Breast epithelium (tissue), 4 donors: ENCODE results near the gene CENPQ. TPM values are rescaled to one million over a fixed set of nuclear protein-coding genes. Genes with fewer than 3 reads are reported as not detected.

Experiments used
- DNase-seq, 2 donors: peaks; one replicate each; pipeline ENCODE4 v3.0.0-alpha.2; 2019; ENCODE audit warnings: low spot score in 2 of 2
- H3K27ac ChIP-seq, 2 donors: fragments of 200-600 bp; sonication (generic) in 1 of 2; one replicate each; pipeline ENCODE4 v1.5.1; 2016 to 2019; ENCODE audit warnings: mild to moderate bottlenecking in 1 of 2
- H3K27me3 ChIP-seq, 2 donors: fragments of 200-600 bp; sonication (generic) in 1 of 2; one replicate each; pipeline versions ENCODE4 v1.5.1 to v1.6.0; 2017 to 2019; ENCODE audit warnings: control low read depth in 1 of 2, mild to moderate bottlenecking in 1 of 2
- H3K36me3 ChIP-seq: fragments of 200-600 bp; one replicate; pipeline ENCODE4 v1.5.1; 2019
- H3K4me1 ChIP-seq, 2 donors: fragments of 200-600 bp; sonication (generic); one replicate each; pipeline ENCODE4 v1.5.1; 2016 to 2019; ENCODE audit warnings: control low read depth in 1 of 2
- H3K4me3 ChIP-seq, 3 donors: fragments of 200-600 bp; sonication (generic); 1 replicate in 2 of 3; 2 replicates in 1 of 3; pipeline ENCODE4 v1.5.1; 2016 to 2019; ENCODE audit warnings: mild to moderate bottlenecking in 3 of 3, moderate library complexity in 2 of 3
- H3K9me3 ChIP-seq, 2 donors: fragments of 200-600 bp; sonication (generic) in 1 of 2; one replicate each; pipeline ENCODE4 v1.5.1; 2016 to 2019; ENCODE audit warnings: control low read depth in 1 of 2
- CTCF ChIP-seq, 3 donors: fragments of 450-650 bp; IDR thresholded peaks; one replicate each; pipeline ENCODE4 v1.5.1; 2016 to 2017; ENCODE audit warnings: antibody characterized with exemption in 3 of 3, mild to moderate bottlenecking in 3 of 3, moderate library complexity in 3 of 3
- POLR2A ChIP-seq: fragments of 450-650 bp; IDR thresholded peaks from one replicate; pipeline ENCODE4 v1.6.1; 2016; ENCODE audit warnings: antibody characterized with exemption, mild to moderate bottlenecking, moderate library complexity
- POLR2AphosphoS5 ChIP-seq, 3 donors: sonication (generic); formaldehyde crosslinking; IDR thresholded peaks; one replicate each; pipeline ENCODE4 v1.6.1; 2017; ENCODE audit warnings: antibody characterized with exemption in 3 of 3
- intact Hi-C: fragments of 100-400 bp; cut with DNase I; formaldehyde crosslinking; loops from one replicate; pipeline ENCODE4 v1.15.1; 2023; ENCODE audit warnings: low total_unique reads
- total RNA-seq, 3 donors: library from RNA; depleted of rRNA; stranded (reverse); fragments of >200 nt; gene quantifications; one replicate each; pipeline ENCODE4 v1.1.0, GENCODE V29; 2016

The CENPQ gene
- total RNA-seq, 3 donors from 2014 or later: 2.9 to 9.7 (median 6.4) TPM

GRCh38 chr6:49506569-49507111 lies 43.5 kb downstream of the CENPQ start:
- Histone ChIP-seq H3K9me3 (no peaks in the 10 kb centered on the region), H3K27me3 (no peaks in the 10 kb centered on the region), H3K4me3 (no peak overlapping the region), H3K36me3 (no peaks in the 10 kb centered on the region), H3K27ac (no peak overlapping the region), H3K4me1 (no peaks in the 10 kb centered on the region)
- no peak for DNase-seq
- TF ChIP-seq POLR2A: no peak
- no peak for TF ChIP-seq POLR2AphosphoS5 (IDR thresholded peaks at IDR 0.05)
- TF ChIP-seq CTCF (IDR thresholded peaks at IDR 0.05): no peak
- intact Hi-C loops: no loop called here

DNA sequence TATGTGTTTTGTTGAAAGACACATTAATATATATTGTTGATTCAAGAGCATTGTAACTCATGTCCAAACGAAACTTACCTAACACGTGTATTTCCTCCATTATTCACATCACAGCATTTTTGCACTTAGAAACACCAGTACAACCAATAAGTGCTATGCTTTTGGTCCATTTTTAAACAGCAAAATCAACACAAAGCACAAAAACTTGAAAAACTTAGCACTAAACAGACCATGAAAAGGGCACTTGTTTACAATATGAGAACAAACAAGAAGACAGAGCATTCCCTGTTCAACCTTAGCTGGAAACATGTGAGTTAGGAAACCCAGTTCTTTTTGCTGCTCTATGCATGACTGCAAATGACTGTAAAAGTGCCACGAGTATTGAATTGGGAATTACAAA lies 46.2 kb downstream of the CENPQ start:
- Histone ChIP-seq H3K4me3 (no peak overlapping the region), H3K36me3 (no peaks in the 10 kb centered on the region), H3K27ac (no peak overlapping the region), H3K9me3 (no peaks in the 10 kb centered on the region), H3K27me3 (no peaks in the 10 kb centered on the region), H3K4me1 (no peaks in the 10 kb centered on the region)
- no peak for DNase-seq
- intact Hi-C loops: no loop called here
- no peak for TF ChIP-seq POLR2A
- no peak for TF ChIP-seq CTCF (IDR thresholded peaks at IDR 0.05)
- no peak for TF ChIP-seq POLR2AphosphoS5 (IDR thresholded peaks at IDR 0.05)

DNA sequence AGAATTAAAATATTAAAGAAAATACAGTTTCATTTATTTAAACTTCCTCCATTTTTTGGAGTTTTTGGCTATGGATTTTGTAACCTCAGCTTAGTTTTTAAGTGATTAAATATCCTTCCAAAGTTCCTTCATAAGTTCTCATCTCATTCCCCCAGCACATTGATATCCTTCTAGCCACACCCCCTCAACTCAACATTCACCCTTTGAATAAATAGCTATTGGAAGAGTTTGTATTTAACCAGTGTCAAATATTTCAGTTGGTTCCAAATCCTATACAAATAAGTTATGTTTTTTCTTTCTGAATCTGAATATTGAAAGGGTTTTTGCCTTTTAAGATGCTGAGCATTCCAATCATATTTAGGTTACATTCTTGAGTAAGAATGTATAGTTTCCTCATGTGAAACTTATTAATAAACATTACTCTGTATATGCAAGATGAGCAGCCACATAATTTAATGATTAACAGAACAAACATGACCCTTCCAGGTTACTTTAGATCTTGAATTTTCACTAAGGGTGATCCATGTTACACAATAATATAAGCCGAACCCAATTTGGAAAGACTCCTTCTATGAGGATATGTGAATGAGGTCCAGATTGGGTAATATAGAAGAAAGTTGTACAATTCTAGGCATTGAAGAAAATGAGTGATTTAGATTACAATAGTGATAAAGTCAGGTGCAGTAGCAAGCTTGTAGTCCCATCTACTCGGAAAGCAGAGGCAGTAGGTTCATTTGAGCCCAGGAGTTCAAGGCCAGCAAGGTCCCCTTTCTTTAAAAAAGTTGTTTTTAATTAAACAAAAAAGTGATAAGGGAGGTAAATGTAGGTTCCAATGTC lies 50.2 kb downstream of the CENPQ start:
- intact Hi-C loops: no loop called here
- DNase-seq: no peak
- H3K36me3 ChIP-seq: no peaks in the 10 kb centered on the region
- no peaks in the 10 kb centered on the region for H3K4me1 ChIP-seq
- no peaks in the 10 kb centered on the region for H3K9me3 ChIP-seq
- no peaks in the 10 kb centered on the region for H3K27me3 ChIP-seq
- no peak overlapping the region for H3K4me3 ChIP-seq
- TF ChIP-seq POLR2AphosphoS5 (IDR thresholded peaks at IDR 0.05): no peak
- no peak for TF ChIP-seq CTCF (IDR thresholded peaks at IDR 0.05)
- no peak for TF ChIP-seq POLR2A
- no peak overlapping the region for H3K27ac ChIP-seq

- intact Hi-C loops: no loop called here
- TF ChIP-seq POLR2AphosphoS5 (IDR thresholded peaks at IDR 0.05) (no peak), CTCF (IDR thresholded peaks at IDR 0.05) (no peak), POLR2A (no peak)
- Histone ChIP-seq H3K9me3 (no peaks in the 10 kb centered on the region), H3K4me1 (no peaks in the 10 kb centered on the region), H3K27ac (no peak overlapping the region), H3K4me3 (no peak overlapping the region), H3K36me3 (no peaks in the 10 kb centered on the region), H3K27me3 (no peaks in the 10 kb centered on the region)
- DNase-seq: no peak
Observed at GRCh38 chr6:49514571-49515484, 51.7 kb downstream of the CENPQ start.
